Measurements from ENCODE around the gene AMPD1. TPM values are rescaled to one million over a fixed set of nuclear protein-coding genes. Genes with fewer than 3 reads are reported as not detected.

AMPD1 gene
- total and polyA plus RNA-seq, 10 of the 15 experiments (the other 5 are each of a cell fraction or from before 2014, with no cell fraction given), result 0.12 to 0.30 (median 0.14) TPM; not detected in 7

- no peak overlapping the region for H3K4me2 ChIP-seq (ENCODE audit: control insufficient read depth, insufficient read depth)
- H3K4me1 ChIP-seq (ENCODE audit: control insufficient read depth, insufficient read depth, low read length), result no peaks in the 10 kb centered on the region
- ChIA-PET RAD21 (ENCODE audit: unreplicated experiment) (no interaction called here), CTCF (interaction anchor here (0.6 kb wide), 1 partner anchor 9 kb away, joined by 3 read pairs; no protein-coding TSS in a partner anchor), SMC1A (ENCODE audit: uncharacterized antibody, unreplicated experiment) (interaction anchor here (0.8 to 1.3 kb wide), 3 partner anchors 13 to 26 kb away, joined by 3 read pairs; partner anchors contain the start of gene NRAS), POLR2A (no interaction called here)
- no peak overlapping the region for H2AFZ ChIP-seq (ENCODE audit: control insufficient read depth, low read depth, low read length)
- H4K20me1 ChIP-seq (ENCODE audit: control insufficient read depth, insufficient read depth), result no peaks in the 10 kb centered on the region; the same call in 1 of the 2 replicates
- intact Hi-C loops (cut with micrococcal nuclease; ENCODE audit: unreplicated experiment), result no loop called here
- no peak overlapping the region for H3K9ac ChIP-seq (ENCODE audit: control insufficient read depth, insufficient read depth, low read length)
- H3K36me3 ChIP-seq (ENCODE audit: control insufficient read depth in 2 of 2, insufficient read depth in 2 of 2, low read length in 1 of 2), result peaks cover 2 to 41% of the 10 kb centered on the region in 2 experiments
- FAIRE-seq (no peak), ATAC-seq (no peak), DNase-seq (ENCODE audit: low read depth, low spot score) (no peak)
- 86% methylated on average over 11 of the region's 11 CpGs for WGBS (ENCODE audit: insufficient coverage, insufficient replicate concordance, low lambda C conversion rate, missing lambda C conversion rate)
- in situ Hi-C loops (cut with MboI), result loop anchor here (25.0 kb wide), 1 partner anchor 1780 kb away; the partner anchor contains the start of gene SLC16A1
- no TSS peak for BruUV-seq (replicated peaks)
- H3K27ac ChIP-seq (ENCODE audit: control insufficient read depth, insufficient read depth), result no peak overlapping the region
- no peak overlapping the region for H3K4me3 ChIP-seq
- H3K9me3 ChIP-seq (replicated peaks; ENCODE audit: control insufficient read depth, insufficient read depth, low read length), result no peaks in the 10 kb centered on the region
- peaks cover 65% of the 10 kb centered on the region for H3K79me2 ChIP-seq (ENCODE audit: control insufficient read depth, insufficient read depth, low read length)
- no peaks in the 10 kb centered on the region for H3K27me3 ChIP-seq (replicated peaks in 1 of 2; ENCODE audit: control insufficient read depth in 2 of 2, insufficient read depth in 2 of 2, low read length in 1 of 2)
- no peak for TF ChIP-seq EZH2 (IDR thresholded peaks at IDR 0.05; ENCODE audit: borderline replicate concordance, control insufficient read depth, low read depth, low read length)
- no peak for TF ChIP-seq HDAC6 (IDR thresholded peaks at IDR 0.05; ENCODE audit: unreplicated experiment)
- no peak for TF ChIP-seq E2F8 (IDR thresholded peaks at IDR 0.05; ENCODE audit: low read depth, partially characterized antibody)
- no peak for TF ChIP-seq SKIL (IDR thresholded peaks at IDR 0.05; ENCODE audit: low read depth, poor library complexity, severe bottlenecking)
- TF ChIP-seq CHD2 (IDR thresholded peaks at IDR 0.05; ENCODE audit: borderline replicate concordance, low read depth, low read length), result no peak
- no peak for TF ChIP-seq ZNF687 (IDR thresholded peaks at IDR 0.05)
- no peak for TF ChIP-seq BCL3 (IDR thresholded peaks at IDR 0.05; ENCODE audit: borderline replicate concordance, insufficient read depth, low read depth, low read length, poor library complexity, severe bottlenecking)
- TF ChIP-seq FOXM1 (IDR thresholded peaks at IDR 0.05; ENCODE audit: low read depth, low read length), result no peak
- TF ChIP-seq GATAD2B (conservative IDR thresholded peaks at IDR 0.05; ENCODE audit: low read depth), result no peak
- TF ChIP-seq TBL1XR1 (IDR thresholded peaks at IDR 0.05; ENCODE audit: low read depth, low read length), result no peak
These were observed 46.8 kb upstream of the AMPD1 start for GRCh38 chr1:114741963-114742746.

Measured in GM12878 (cell line).